ENCODE results near the gene ZNF581.

ZNF581 gene, protein sequence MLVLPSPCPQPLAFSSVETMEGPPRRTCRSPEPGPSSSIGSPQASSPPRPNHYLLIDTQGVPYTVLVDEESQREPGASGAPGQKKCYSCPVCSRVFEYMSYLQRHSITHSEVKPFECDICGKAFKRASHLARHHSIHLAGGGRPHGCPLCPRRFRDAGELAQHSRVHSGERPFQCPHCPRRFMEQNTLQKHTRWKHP

DNA sequence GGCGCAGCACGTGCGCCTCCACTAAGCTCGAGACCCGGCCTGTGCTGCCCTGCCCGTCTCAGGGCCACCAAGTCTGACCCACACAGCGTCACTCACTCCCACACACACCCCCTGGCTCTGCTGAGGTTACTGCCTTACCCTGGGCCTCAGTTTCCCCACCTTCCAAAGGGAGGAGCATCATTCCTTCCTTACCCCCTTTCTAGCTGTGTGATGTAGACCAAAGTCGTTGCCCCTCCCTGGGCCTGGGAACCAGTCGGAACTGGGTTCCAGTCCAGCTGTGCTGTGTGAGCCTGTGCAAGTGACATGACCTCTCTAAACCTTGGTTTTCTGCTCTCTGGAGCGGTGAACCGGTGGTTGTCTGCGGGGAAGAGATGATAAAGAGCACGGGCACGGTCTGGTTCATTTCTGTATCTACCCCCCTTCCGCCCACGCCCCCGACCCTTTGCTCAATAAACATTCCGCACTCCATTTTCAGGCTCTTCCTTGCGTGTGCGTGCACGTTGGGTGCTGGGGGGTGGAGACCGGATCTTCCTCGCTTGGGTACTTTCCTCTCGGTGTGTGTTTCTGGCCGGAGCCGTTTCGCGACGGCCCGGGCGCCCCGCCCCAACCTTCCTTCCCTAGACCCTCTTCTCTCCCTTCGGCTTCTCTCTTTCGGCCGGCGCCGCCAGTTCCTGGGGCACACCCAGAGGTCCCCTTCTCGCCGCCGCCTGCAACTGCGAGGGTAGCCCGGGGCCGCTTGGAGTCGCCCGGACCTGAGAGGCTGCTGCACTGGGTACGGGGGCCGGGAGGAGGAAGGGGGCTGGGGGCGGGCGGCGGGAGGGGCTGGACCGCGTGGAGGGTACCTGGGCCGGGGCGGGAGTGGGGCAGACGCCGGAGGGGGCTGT, at the start of gene ZNF581:
Gene ZNF581 (plus strand): TSS at position 647 of the 884 bp plus-strand sequence. CDS start 923 bp downstream, outside the sequence.
- no peak for DNase-seq (ENCODE audit: low read depth)

- no peak for DNase-seq (ENCODE audit: low read depth)
Observed at GRCh38 chr19:55594996-55595545, 48.4 kb upstream of the ZNF581 start.

DNA sequence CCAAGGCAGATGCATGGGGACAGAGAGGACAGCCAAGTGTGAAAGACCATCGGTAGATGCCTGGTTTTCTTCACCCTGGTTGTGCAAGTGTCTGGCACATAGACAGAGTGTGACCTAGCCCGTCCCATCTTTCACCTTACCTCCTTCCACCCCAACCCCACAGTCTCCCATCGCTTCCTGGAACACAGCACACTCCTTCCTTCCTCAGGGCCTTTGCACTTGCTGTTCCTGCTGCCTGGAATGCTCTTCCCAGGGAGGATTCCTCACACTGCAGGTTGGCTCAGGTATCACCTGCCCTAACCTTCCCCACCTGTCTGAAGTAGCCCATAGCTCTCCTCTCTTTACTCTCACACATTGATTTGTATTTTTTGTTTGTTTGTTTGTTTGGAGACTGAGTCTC, 47.1 kb upstream of the ZNF581 start:
- no peak for DNase-seq (ENCODE audit: low read depth)

DNA sequence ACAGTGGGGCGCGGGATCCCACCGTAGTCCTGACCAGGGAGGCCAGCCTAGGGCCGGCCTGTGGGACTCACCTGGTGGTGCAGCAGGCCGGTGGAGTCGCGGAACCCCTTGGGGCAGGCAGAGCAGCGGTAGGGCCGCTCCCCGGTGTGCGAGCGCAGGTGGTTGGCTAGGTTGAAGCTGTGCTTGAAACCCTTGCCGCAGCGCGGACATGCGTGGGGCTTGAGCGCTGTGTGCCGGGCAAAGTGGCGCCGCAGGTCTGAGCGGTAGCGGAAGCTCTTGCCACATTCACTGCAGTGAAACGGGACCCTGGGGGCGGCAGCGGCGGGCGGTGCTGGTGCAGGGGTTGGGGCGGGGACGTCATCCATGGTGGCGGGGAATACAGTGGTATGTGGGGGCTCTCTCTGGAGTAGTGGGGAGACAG, 45.9 kb upstream of the ZNF581 start:
- no peak for DNase-seq (ENCODE audit: low read depth)

DNA sequence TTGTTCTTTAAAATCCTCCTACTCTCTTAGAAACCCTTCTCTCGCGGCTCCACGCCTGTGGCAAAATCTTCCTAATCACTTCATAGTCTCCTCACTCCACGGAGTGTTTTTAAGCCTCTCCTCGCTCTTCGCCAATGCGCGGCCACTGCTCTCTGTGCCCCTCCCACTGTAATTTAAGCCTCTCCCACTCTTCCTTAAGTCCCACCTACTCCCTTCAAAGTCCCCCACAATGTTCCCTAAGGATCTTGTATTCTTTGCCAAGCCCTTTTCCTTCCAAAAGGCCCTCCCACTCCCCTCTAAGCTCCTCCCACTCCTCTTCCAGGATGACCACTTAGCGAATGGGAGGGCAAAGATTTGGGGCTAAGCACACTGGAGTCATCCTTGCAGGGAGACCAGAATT, 45.4 kb upstream of the ZNF581 start:
- no peak for DNase-seq (ENCODE audit: low read depth)

DNA sequence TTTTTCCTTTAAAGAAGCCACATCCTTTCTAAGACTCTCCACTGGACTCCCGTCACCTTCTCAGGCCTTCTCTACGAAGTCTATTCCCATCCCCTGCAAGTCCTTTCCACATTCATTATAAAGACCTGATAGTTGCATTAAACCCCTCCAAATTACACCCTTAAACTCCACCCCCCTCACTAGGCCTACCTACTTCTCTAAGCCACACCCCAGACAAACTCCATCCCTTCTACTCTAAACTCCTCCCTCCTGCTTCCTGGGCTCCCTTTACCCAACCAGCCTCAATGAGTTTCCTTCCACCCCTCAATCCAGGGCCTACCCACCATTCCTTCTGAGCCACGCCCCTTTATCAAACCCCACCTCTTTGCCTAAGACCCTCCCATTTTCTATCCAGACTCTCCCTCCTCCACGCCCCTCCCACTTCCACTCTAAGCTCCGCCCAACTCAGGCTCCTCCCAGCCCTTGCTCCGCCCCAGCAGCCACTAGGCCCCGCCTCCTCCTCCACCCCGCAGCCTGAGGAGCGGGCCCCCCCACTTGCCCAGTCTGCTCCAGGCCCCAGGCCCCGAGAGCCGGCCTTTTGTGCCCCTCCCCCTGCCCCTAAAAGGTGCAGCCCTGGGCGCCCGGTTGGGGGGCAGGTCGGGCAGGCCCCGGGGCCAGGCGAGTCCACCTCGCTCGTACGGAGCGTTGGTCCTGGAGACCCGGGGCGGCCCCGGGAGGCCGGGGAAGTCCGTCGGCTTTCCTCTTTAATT, 44.6 kb upstream of the ZNF581 start:
- DNase-seq (ENCODE audit: low read depth), result peak; percentile 82

GRCh38 chr19:55599468-55599841, 44.0 kb upstream of the ZNF581 start, which contains the start of gene FIZ1:
Gene FIZ1, minus strand, starts transcription at chr19:55599517. Its CDS starts 1,652 bp downstream, at chr19:55597865.
- DNase-seq (ENCODE audit: low read depth), result peak; percentile 96

DNA sequence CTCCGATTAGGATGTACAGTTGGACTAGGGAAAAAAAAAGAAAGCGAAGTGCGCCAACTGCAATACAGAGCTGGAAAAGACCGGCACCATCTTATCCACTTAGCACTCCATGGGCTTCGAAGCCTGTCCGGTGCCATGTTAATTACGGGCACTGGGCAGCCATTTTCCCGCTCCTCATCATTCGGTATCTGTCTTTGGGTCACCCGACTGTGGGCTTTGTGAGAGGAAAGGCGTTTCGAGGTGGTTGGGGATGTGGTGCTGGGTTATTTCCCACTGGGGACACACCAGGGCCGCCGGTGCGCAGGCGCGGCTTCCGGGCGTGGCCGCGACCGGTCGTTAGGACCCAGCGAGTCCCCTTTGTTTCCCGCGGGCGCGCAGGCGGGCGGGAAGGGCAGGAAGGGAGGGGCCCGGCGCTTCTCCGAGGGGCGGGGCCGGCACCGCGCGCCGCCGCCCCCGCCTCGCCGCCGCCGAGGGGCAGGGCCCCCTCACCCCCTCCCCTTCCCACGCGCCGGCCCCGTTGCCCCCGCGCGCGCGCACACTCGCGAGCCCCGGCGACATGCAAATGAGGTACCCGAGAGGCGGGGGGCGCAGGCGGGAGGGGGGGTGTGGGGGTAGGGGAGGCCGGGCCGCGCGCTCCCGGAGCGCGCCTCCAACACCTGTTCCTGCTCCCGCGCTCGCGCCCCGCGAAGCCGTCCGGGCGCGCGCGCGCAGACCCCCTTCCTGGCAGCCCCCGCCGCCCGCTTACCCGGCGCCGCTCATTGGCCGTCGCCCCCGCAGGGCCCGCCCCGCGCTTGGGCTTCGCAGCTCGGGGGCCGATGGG, 43.4 kb upstream of the ZNF581 start, which contains the start of gene ZNF524:
Gene ZNF524 (plus strand): TSS at position 447 of the 820 bp plus-strand sequence. CDS start 1,825 bp downstream, outside the sequence.
- DNase-seq (ENCODE audit: low read depth), result peak; percentile 87

- DNase-seq (ENCODE audit: low read depth), result no peak
Observed at GRCh38 chr19:55600662-55601028, 42.8 kb upstream of the ZNF581 start.

- DNase-seq (ENCODE audit: low read depth), result no peak
Observed at GRCh38 chr19:55601084-55601483, 42.4 kb upstream of the ZNF581 start.

DNA sequence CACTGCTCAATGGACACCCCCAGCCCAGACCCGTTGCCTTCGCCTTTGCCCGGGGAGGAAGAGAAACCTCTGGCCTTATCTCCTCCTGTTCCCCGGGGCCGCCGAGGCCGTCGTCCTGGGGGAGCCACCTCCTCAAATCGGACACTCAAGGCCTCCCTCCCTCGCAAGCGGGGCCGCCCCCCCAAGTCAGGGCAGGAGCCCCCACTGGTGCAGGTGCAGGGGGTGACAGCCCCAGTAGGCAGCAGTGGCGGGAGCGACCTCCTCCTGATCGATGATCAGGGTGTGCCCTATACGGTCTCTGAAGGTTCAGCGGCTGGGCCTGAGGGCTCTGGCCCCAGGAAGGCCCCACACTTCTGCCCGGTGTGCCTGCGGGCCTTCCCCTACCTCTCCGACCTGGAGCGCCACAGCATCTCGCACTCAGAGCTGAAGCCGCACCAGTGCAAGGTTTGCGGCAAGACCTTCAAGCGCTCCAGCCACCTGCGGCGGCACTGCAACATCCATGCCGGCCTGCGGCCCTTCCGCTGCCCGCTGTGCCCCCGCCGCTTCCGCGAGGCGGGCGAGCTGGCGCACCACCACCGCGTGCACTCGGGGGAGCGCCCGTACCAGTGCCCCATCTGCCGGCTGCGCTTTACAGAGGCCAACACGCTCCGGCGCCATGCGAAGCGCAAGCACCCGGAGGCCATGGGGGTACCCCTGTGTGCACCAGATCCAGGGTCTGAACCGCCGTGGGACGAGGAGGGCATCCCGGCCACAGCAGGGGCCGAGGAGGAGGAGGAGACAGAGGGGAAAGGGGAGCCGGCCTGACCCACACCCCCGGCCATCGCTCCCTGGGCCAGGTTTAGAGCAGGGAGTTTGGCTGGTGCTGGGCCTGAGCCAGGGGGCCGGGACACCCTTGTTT, 41.1 kb upstream of the ZNF581 start:
- no peak for DNase-seq (ENCODE audit: low read depth)

- no peak for DNase-seq (ENCODE audit: low read depth)
Observed at GRCh38 chr19:55603115-55603514, 40.3 kb upstream of the ZNF581 start.

DNA sequence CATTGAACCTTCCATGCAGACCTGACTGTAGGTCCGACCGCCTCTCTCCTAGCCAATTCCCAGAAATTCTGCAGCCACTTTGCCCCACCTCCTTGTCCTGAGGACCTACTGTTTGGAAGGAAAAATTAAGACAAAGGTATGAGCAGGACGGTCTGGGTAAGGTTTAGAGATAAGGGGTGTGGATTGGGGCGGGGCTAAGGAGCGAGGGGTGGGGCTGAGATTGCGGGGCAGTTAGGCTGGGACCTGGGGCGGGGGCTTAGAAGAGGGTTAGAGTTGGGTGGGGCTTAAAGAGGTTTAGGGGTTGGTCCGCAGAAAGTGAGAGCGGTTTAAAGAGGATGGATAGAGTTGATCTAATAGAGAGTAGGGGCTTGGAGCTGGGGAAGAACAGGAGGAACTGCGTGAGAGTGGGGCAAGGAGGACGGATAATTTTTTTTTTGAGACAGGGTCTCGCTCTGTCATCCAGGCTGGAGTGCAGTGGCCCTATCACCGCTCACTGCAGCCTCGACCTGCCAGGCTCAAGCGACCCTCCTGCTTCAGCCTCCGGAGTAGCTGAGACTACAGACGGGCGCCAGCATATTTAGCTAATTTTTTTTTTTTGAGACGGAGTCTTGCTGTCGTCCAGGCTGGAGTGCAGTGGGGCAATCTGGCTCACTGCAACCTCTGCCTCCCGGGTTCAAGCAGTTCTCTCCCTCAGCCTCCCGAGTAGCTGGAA, 39.7 kb upstream of the ZNF581 start:
- DNase-seq (ENCODE audit: low read depth), result no peak

GRCh38 chr19:55605207-55605636, 38.2 kb upstream of the ZNF581 start:
- DNase-seq (ENCODE audit: low read depth), result peak; percentile 90

- DNase-seq (ENCODE audit: low read depth), result peak; percentile 61
Observed at GRCh38 chr19:55605637-55606470, 37.6 kb upstream of the ZNF581 start, which contains the start of gene ZNF865. Gene ZNF865, plus strand, starts transcription at chr19:55605647. Its CDS starts 7,972 bp downstream, at chr19:55613619.

DNA sequence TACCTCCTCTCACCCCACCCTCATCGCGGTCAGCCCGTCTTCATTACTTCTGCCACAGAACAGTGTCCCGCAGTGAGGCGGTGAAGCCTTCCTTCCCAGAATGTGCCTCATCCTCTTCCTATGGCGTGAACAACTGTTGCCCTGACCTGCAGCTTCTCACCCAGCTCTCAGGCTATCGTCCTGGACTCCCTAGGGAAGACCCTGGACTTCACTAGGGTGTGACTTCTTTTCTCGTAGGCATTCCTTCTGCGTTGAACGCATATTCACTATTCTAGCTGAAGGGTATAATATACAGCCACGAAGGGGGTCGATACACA, 37.0 kb upstream of the ZNF581 start:
- no peak for DNase-seq (ENCODE audit: low read depth)

GRCh38 chr19:55606817-55607216, 36.6 kb upstream of the ZNF581 start:
- no peak for DNase-seq (ENCODE audit: low read depth)

DNA sequence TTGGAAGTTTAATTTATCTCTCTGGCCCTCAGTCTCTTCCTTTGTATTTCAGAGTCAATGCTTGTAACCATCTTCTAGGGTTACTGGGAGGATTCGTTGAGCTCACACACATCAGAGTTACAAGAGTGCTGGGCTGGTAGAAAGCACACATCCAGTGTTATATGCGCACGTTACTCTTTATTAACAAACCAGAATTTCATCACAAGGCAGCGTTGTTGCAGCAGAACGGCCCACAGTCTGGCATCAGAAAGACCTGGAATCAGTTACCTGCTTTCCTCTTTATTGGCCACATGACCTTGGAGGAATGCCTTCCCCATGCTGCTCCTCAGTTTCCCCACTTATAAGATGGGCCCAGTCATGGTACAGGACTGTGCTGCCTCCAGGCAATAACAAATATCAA, 34.1 kb upstream of the ZNF581 start:
- DNase-seq (ENCODE audit: low read depth), result no peak

All from HS-5 (cell line).